ENCODE measurements around the gene CARMIL3.
A peak's percentile ranks its signal among the peaks of the same experiment; 100 is the strongest.
"Not testable (repeated sequence)": the region's sequence is repeated elsewhere in the genome, so short reads cannot be mapped to it uniquely, and the experiment has no call there.

Gene CARMIL3

GRCh38 chr14:24051789-24052655 lies at the start of gene CARMIL3:
Gene CARMIL3, plus strand, starts transcription at chr14:24052009. Its CDS starts 145 bp downstream, at chr14:24052154.
- DNase-seq = peak; percentile 89

- not testable (repeated sequence) for DNase-seq
These were observed 45.4 kb upstream of the CARMIL3 start for GRCh38 chr14:24006471-24006816.

- DNase-seq = peak; percentile 86
These were observed 44.8 kb upstream of the CARMIL3 start for GRCh38 chr14:24006817-24007652.

- no peak for DNase-seq
These were observed 40.8 kb upstream of the CARMIL3 start for GRCh38 chr14:24011051-24011450.

GRCh38 chr14:24012726-24013273 lies 39.0 kb upstream of the CARMIL3 start:
- DNase-seq = not testable (repeated sequence)

GRCh38 chr14:24013654-24014514 lies 37.9 kb upstream of the CARMIL3 start:
- peak; percentile 87 for DNase-seq

- DNase-seq = not testable (repeated sequence)
These were observed 36.1 kb upstream of the CARMIL3 start for GRCh38 chr14:24015745-24016144.

- not testable (repeated sequence) for DNase-seq
These were observed 32.8 kb upstream of the CARMIL3 start for GRCh38 chr14:24018978-24019377.

- not testable (repeated sequence) for DNase-seq
These were observed 31.9 kb upstream of the CARMIL3 start for GRCh38 chr14:24019944-24020343.

GRCh38 chr14:24020520-24020919 lies 31.3 kb upstream of the CARMIL3 start:
- not testable (repeated sequence) for DNase-seq

- not testable (repeated sequence) for DNase-seq
These were observed 26.8 kb upstream of the CARMIL3 start for GRCh38 chr14:24024939-24025418.

GRCh38 chr14:24029687-24030086 lies 22.1 kb upstream of the CARMIL3 start:
- not testable (repeated sequence) for DNase-seq

- DNase-seq = not testable (repeated sequence)
These were observed 20.5 kb upstream of the CARMIL3 start for GRCh38 chr14:24031331-24031730.

- DNase-seq = no peak
These were observed 18.9 kb upstream of the CARMIL3 start for GRCh38 chr14:24032727-24033418.

GRCh38 chr14:24035769-24036168 lies 16.0 kb upstream of the CARMIL3 start:
- not testable (repeated sequence) for DNase-seq

- DNase-seq = peak; percentile 92
These were observed 15.4 kb upstream of the CARMIL3 start for GRCh38 chr14:24036169-24036962.

GRCh38 chr14:24036963-24037657 lies 14.7 kb upstream of the CARMIL3 start:
- DNase-seq = not testable (repeated sequence)

- DNase-seq = no peak
These were observed 14.2 kb upstream of the CARMIL3 start for GRCh38 chr14:24037658-24038037.

GRCh38 chr14:24038686-24039085 lies 13.1 kb upstream of the CARMIL3 start:
- no peak for DNase-seq

GRCh38 chr14:24040692-24041091 lies 11.1 kb upstream of the CARMIL3 start:
- DNase-seq = no peak
